ENCODE results near the gene HINFP. TPM values are rescaled to one million over a fixed set of nuclear protein-coding genes. Genes with fewer than 3 reads are reported as not detected.

HINFP gene
- total and polyA plus RNA-seq, 2 experiments from 2014 or later, result 12.6 to 29.2 TPM

DNA sequence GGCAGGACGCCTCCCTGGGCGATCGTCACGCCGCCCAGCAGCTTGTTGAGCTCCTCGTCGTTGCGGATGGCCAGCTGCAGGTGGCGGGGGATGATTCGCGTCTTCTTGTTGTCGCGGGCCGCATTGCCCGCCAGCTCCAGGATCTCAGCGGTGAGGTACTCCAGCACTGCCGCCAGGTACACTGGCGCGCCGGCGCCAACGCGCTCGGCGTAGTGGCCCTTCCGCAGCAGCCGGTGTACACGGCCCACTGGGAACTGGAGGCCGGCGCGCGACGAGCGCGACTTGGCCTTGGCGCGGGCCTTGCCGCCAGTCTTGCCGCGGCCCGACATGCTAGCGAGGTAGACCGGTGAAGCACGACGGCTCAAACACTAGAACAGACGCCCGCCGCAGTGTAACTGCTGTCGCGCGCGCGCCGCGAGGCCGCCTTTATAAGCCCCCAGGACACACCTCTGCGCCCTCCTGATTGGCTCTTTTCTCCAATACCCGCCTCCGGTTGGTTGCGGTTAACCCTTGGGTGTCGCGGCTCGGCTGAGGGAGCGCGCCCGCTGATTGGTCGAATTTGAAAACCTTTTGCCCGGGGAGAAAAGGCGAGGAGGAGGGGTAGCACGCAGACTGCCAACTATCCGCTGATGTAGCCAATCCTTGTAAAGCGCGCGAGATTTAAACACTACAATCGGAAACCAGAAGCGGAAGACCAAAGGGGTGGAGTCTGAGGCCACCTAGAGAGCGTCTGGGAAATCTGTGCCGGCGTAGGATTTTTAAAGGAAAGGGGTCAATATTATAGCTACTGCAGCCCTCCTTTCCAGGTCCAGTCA lies 26.1 kb upstream of the HINFP start (continued):
- TF ChIP-seq, protein P1, sequence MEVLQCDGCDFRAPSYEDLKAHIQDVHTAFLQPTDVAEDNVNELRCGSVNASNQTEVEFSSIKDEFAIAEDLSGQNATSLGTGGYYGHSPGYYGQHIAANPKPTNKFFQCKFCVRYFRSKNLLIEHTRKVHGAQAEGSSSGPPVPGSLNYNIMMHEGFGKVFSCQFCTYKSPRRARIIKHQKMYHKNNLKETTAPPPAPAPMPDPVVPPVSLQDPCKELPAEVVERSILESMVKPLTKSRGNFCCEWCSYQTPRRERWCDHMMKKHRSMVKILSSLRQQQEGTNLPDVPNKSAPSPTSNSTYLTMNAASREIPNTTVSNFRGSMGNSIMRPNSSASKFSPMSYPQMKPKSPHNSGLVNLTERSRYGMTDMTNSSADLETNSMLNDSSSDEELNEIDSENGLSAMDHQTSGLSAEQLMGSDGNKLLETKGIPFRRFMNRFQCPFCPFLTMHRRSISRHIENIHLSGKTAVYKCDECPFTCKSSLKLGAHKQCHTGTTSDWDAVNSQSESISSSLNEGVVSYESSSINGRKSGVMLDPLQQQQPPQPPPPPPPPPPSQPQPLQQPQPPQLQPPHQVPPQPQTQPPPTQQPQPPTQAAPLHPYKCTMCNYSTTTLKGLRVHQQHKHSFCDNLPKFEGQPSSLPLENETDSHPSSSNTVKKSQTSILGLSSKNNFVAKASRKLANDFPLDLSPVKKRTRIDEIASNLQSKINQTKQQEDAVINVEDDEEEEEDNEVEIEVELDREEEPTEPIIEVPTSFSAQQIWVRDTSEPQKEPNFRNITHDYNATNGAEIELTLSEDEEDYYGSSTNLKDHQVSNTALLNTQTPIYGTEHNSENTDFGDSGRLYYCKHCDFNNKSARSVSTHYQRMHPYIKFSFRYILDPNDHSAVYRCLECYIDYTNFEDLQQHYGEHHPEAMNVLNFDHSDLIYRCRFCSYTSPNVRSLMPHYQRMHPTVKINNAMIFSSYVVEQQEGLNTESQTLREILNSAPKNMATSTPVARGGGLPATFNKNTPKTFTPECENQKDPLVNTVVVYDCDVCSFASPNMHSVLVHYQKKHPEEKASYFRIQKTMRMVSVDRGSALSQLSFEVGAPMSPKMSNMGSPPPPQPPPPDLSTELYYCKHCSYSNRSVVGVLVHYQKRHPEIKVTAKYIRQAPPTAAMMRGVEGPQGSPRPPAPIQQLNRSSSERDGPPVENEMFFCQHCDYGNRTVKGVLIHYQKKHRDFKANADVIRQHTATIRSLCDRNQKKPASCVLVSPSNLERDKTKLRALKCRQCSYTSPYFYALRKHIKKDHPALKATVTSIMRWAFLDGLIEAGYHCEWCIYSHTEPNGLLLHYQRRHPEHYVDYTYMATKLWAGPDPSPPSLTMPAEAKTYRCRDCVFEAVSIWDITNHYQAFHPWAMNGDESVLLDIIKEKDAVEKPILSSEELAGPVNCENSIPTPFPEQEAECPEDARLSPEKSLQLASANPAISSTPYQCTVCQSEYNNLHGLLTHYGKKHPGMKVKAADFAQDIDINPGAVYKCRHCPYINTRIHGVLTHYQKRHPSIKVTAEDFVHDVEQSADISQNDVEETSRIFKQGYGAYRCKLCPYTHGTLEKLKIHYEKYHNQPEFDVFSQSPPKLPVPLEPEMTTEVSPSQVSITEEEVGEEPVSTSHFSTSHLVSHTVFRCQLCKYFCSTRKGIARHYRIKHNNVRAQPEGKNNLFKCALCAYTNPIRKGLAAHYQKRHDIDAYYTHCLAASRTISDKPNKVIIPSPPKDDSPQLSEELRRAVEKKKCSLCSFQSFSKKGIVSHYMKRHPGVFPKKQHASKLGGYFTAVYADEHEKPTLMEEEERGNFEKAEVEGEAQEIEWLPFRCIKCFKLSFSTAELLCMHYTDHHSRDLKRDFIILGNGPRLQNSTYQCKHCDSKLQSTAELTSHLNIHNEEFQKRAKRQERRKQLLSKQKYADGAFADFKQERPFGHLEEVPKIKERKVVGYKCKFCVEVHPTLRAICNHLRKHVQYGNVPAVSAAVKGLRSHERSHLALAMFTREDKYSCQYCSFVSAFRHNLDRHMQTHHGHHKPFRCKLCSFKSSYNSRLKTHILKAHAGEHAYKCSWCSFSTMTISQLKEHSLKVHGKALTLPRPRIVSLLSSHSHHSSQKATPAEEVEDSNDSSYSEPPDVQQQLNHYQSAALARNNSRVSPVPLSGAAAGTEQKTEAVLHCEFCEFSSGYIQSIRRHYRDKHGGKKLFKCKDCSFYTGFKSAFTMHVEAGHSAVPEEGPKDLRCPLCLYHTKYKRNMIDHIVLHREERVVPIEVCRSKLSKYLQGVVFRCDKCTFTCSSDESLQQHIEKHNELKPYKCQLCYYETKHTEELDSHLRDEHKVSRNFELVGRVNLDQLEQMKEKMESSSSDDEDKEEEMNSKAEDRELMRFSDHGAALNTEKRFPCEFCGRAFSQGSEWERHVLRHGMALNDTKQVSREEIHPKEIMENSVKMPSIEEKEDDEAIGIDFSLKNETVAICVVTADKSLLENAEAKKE (CRISPR knock-in tag; IDR thresholded peaks at IDR 0.05), result no peak
- TF ChIP-seq POLR2AphosphoS5 (IDR thresholded peaks at IDR 0.05; ENCODE audit: low read depth) (peak; percentile 100), ZNF114 (CRISPR knock-in tag; IDR thresholded peaks at IDR 0.05) (no peak), STAT1 (IDR thresholded peaks at IDR 0.05; ENCODE audit: unreplicated experiment) (no peak), NANOG (IDR thresholded peaks at IDR 0.05; ENCODE audit: borderline replicate concordance) (0 out of 2 replicates have a peak, but pooled peaks have one; percentile 18), EZH2phosphoT487 (IDR thresholded peaks at IDR 0.05; ENCODE audit: unreplicated experiment) (no peak), EZH2 (IDR thresholded peaks at IDR 0.05; ENCODE audit: low read depth, unreplicated experiment) (no peak)
- TF ChIP-seq, protein P2, sequence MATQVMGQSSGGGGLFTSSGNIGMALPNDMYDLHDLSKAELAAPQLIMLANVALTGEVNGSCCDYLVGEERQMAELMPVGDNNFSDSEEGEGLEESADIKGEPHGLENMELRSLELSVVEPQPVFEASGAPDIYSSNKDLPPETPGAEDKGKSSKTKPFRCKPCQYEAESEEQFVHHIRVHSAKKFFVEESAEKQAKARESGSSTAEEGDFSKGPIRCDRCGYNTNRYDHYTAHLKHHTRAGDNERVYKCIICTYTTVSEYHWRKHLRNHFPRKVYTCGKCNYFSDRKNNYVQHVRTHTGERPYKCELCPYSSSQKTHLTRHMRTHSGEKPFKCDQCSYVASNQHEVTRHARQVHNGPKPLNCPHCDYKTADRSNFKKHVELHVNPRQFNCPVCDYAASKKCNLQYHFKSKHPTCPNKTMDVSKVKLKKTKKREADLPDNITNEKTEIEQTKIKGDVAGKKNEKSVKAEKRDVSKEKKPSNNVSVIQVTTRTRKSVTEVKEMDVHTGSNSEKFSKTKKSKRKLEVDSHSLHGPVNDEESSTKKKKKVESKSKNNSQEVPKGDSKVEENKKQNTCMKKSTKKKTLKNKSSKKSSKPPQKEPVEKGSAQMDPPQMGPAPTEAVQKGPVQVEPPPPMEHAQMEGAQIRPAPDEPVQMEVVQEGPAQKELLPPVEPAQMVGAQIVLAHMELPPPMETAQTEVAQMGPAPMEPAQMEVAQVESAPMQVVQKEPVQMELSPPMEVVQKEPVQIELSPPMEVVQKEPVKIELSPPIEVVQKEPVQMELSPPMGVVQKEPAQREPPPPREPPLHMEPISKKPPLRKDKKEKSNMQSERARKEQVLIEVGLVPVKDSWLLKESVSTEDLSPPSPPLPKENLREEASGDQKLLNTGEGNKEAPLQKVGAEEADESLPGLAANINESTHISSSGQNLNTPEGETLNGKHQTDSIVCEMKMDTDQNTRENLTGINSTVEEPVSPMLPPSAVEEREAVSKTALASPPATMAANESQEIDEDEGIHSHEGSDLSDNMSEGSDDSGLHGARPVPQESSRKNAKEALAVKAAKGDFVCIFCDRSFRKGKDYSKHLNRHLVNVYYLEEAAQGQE (IDR thresholded peaks at IDR 0.05; ENCODE audit: unreplicated experiment), result no peak
- TF ChIP-seq, protein P3, sequence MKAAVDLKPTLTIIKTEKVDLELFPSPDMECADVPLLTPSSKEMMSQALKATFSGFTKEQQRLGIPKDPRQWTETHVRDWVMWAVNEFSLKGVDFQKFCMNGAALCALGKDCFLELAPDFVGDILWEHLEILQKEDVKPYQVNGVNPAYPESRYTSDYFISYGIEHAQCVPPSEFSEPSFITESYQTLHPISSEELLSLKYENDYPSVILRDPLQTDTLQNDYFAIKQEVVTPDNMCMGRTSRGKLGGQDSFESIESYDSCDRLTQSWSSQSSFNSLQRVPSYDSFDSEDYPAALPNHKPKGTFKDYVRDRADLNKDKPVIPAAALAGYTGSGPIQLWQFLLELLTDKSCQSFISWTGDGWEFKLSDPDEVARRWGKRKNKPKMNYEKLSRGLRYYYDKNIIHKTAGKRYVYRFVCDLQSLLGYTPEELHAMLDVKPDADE (IDR thresholded peaks at IDR 0.05), result peak; percentile 52; the same call in 1 of the 2 replicates
- TF ChIP-seq, protein P4, sequence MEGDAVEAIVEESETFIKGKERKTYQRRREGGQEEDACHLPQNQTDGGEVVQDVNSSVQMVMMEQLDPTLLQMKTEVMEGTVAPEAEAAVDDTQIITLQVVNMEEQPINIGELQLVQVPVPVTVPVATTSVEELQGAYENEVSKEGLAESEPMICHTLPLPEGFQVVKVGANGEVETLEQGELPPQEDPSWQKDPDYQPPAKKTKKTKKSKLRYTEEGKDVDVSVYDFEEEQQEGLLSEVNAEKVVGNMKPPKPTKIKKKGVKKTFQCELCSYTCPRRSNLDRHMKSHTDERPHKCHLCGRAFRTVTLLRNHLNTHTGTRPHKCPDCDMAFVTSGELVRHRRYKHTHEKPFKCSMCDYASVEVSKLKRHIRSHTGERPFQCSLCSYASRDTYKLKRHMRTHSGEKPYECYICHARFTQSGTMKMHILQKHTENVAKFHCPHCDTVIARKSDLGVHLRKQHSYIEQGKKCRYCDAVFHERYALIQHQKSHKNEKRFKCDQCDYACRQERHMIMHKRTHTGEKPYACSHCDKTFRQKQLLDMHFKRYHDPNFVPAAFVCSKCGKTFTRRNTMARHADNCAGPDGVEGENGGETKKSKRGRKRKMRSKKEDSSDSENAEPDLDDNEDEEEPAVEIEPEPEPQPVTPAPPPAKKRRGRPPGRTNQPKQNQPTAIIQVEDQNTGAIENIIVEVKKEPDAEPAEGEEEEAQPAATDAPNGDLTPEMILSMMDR (conservative IDR thresholded peaks at IDR 0.05; ENCODE audit: low read depth in 2 of 2), result peak in 1 of 2 experiments; percentile 18; a peak in 2 of 4 replicates
